Natural killer cell (primary cell): ENCODE results near the gene MCAT. TPM values are rescaled to one million over a fixed set of nuclear protein-coding genes. Genes with fewer than 3 reads are reported as not detected.

Experiments used
- ATAC-seq, 3 donors: fragments of 150-1000 bp in 2 of 3; fragments of 200-7000 bp in 1 of 3; cut with Tn5 transposase; 1 replicate in 1 of 3; 2 replicates in 2 of 3; pipeline ENCODE4 v1.10.0; 2021; ENCODE audit warnings: mild to moderate bottlenecking in 2 of 3, moderate library complexity in 2 of 3
- DNase-seq, 2 donors: peaks; one replicate each; pipeline versions ENCODE4 v3.0.0 to v3.0.0-alpha.2; 2013 to 2021; ENCODE audit warnings: mixed read lengths in 1 of 2
- H3K27ac ChIP-seq: one replicate; pipeline ENCODE4 v1.5.1; 2013; ENCODE audit warnings: mild to moderate bottlenecking, low read length
- H3K27me3 ChIP-seq: one replicate; pipeline ENCODE4 v1.6.1; 2013; ENCODE audit warnings: low read length; ENCODE audit not compliant: control insufficient read depth, insufficient read depth
- H3K36me3 ChIP-seq: one replicate; pipeline ENCODE4 v1.6.1; 2013; ENCODE audit warnings: low read length; ENCODE audit not compliant: control insufficient read depth, insufficient read depth
- H3K4me1 ChIP-seq: one replicate; pipeline ENCODE4 v1.6.1; 2013; ENCODE audit warnings: low read length; ENCODE audit not compliant: control insufficient read depth, insufficient read depth
- H3K4me3 ChIP-seq: one replicate; pipeline ENCODE4 v1.5.1; 2013; ENCODE audit warnings: low read length
- H3K9me3 ChIP-seq: one replicate; pipeline ENCODE4 v1.6.1; 2013; ENCODE audit warnings: low read length; ENCODE audit not compliant: control insufficient read depth, insufficient read depth
- H3K27ac Mint-ChIP-seq, 2 donors: one replicate each; pipeline ENCODE4 v1.8.0; 2022; ENCODE audit warnings: mild to moderate bottlenecking in 2 of 2, mixed read lengths in 2 of 2, moderate library complexity in 1 of 2
- H3K27me3 Mint-ChIP-seq, 2 donors: one replicate each; pipeline ENCODE4 v1.8.0; 2022; ENCODE audit warnings: low read depth in 2 of 2, mixed read lengths in 2 of 2
- H3K36me3 Mint-ChIP-seq: one replicate; pipeline ENCODE4 v1.8.0; 2022; ENCODE audit warnings: mixed read lengths
- H3K4me1 Mint-ChIP-seq, 2 donors: one replicate each; pipeline ENCODE4 v1.8.0; 2022; ENCODE audit warnings: mixed read lengths in 2 of 2
- H3K4me3 Mint-ChIP-seq: one replicate; pipeline ENCODE4 v1.8.0; 2022; ENCODE audit warnings: mild to moderate bottlenecking, moderate library complexity, mixed read lengths
- H3K9me3 Mint-ChIP-seq, 2 donors: one replicate each; pipeline ENCODE4 v1.8.0; 2022; ENCODE audit warnings: mixed read lengths in 2 of 2
- WGBS: methylation state at CpG from one replicate; pipeline ENCODE4 v1.1.7; 2013; ENCODE audit warnings: missing lambda C conversion rate; ENCODE audit not compliant: insufficient coverage; 5-methylcytosine and 5-hydroxymethylcytosine counted together
- intact Hi-C: fragments of 100-400 bp; cut with micrococcal nuclease; formaldehyde crosslinking; loops from one replicate; pipeline ENCODE4 v1.14.2; 2022
- total RNA-seq, 4 donors: library from RNA; stranded (reverse); fragments of 120-200 nt in 1 of 4; gene quantifications; one replicate each; pipeline versions ENCODE4 v1.2.3 to v1.2.4, GENCODE V29; 2013 to 2022
- TF ChIP-seq, protein P1 (sequence below): fragments of 200-600 bp; IDR thresholded peaks from one replicate; pipeline ENCODE4 v1.8.0; 2022; ENCODE audit warnings: antibody characterized with exemption

The MCAT gene
- total RNA-seq, 3 donors from 2014 or later (not counting 1 experiment from before 2014, with no cell fraction given), result 6.5 to 12.4 (median 9.3) TPM

DNA sequence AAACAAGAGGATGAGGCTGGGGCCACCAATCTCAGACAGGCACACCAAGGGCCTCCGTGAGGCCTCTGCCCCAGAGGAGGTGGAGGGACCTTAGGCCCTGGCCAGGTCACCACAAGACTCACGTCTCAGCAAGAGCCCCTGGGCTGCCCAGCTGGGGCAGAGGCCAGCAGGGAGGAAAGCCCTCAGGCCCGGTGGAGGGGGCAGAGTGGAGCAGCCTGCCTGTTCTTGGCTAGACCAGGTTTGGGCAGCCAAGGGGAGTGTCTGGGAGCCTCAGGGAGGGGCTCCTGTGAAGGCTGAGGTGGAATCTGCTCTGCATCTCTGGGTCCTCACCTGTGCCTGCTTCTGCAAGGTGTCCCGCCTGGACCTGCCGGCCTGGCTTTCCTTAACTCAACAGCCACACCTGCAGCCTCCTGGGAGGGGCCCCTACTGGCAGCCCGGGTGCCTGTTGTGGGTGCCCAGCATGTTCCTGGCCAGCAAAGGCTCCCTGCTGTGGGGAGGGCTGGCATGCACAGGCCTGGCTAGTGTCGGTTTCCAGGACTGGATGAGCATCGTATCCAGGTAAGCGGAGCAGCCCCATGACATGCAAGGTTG, 31.8 kb upstream of the MCAT start:
- TF ChIP-seq, protein P1, sequence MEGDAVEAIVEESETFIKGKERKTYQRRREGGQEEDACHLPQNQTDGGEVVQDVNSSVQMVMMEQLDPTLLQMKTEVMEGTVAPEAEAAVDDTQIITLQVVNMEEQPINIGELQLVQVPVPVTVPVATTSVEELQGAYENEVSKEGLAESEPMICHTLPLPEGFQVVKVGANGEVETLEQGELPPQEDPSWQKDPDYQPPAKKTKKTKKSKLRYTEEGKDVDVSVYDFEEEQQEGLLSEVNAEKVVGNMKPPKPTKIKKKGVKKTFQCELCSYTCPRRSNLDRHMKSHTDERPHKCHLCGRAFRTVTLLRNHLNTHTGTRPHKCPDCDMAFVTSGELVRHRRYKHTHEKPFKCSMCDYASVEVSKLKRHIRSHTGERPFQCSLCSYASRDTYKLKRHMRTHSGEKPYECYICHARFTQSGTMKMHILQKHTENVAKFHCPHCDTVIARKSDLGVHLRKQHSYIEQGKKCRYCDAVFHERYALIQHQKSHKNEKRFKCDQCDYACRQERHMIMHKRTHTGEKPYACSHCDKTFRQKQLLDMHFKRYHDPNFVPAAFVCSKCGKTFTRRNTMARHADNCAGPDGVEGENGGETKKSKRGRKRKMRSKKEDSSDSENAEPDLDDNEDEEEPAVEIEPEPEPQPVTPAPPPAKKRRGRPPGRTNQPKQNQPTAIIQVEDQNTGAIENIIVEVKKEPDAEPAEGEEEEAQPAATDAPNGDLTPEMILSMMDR, result no peak
- 97% methylated on average over 9 of the region's 9 CpGs for WGBS
- Mint-ChIP-seq H3K36me3 (no peaks in the 10 kb centered on the region), H3K27ac (no peak overlapping the region), H3K4me3 (no peak overlapping the region), H3K9me3 (no peaks in the 10 kb centered on the region), H3K4me1 (peaks cover 11 to 14% of the 10 kb centered on the region in 2 donors), H3K27me3 (no peaks in the 10 kb centered on the region)
- H3K9me3 ChIP-seq, result no peaks in the 10 kb centered on the region
- H3K36me3 ChIP-seq, result peaks cover 27% of the 10 kb centered on the region
- no peak overlapping the region for H3K4me3 ChIP-seq
- peaks cover 18% of the 10 kb centered on the region for H3K4me1 ChIP-seq
- no peaks in the 10 kb centered on the region for H3K27me3 ChIP-seq
- intact Hi-C loops, result no loop called here
- H3K27ac ChIP-seq, result no peak overlapping the region
- no peak for ATAC-seq
- no peak for DNase-seq

DNA sequence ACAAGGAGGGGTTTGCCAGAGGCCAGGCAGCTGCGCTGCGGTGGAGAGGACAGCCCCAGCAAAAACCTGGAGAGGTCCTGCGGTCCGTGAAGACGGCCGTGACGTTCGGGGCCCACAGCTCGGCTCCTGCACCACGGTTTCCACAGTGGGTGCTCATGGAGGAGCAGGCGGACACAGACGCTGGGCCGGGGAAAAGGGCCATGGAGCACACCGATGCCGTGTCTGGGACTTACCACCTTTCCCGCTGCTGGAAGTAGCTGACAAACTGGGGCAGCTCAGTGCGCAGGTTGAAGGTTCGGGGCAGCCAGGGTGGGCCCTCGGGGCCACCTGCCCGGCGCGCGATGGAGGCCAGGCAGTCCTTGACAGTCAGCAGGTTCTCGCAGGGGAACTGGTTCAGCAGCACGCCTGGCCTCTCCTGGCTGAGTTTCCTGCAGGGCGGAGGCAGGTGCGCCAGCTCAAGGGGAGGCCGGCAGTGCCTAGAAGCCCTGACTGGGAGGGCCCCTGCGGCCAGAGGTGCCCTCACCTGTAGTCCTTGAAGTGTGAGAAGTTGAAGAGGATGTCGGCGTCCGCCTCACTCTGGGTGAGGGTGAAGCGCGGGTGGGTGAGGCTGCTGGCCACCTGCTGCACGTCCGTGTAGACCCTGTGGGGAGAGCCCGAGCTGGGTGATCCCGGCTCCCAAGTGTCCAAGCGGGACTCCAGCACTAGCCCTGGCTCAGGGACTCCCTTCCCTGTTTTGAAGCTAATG, 30.9 kb upstream of the MCAT start:
- H3K4me3 ChIP-seq, result no peak overlapping the region
- Mint-ChIP-seq H3K4me1 (peaks cover 11 to 14% of the 10 kb centered on the region in 2 donors), H3K27me3 (no peaks in the 10 kb centered on the region), H3K4me3 (no peak overlapping the region), H3K36me3 (no peaks in the 10 kb centered on the region), H3K27ac (no peak overlapping the region), H3K9me3 (no peaks in the 10 kb centered on the region)
- TF ChIP-seq, protein P1, result no peak
- H3K27me3 ChIP-seq, result no peaks in the 10 kb centered on the region
- no peak for DNase-seq
- ATAC-seq, result no peak
- peaks cover 19% of the 10 kb centered on the region for H3K4me1 ChIP-seq
- intact Hi-C loops, result no loop called here
- 97% methylated on average over 39 of the region's 39 CpGs for WGBS
- H3K36me3 ChIP-seq, result peaks cover 21% of the 10 kb centered on the region
- no peak overlapping the region for H3K27ac ChIP-seq
- H3K9me3 ChIP-seq, result no peaks in the 10 kb centered on the region

DNA sequence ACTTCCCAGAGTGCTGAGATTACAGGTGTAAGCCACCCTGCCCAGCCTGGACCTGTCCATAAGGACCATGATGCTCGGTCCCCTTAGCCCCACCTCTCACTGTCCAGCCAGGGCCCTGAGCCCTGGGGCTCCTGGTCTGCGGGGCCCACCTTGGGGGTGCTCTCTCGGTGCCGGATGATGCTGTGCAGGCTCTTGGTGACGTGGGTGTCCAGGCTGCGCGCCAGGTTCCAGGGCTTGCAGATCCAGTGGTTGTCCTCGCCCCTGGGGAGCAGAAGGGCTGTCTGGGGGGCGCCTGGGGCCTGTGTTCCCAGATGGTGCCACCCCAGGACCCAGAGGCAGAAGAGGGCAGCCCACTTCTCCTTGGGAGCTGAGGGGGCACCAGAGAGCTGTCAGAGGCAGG, 30.4 kb upstream of the MCAT start:
- ATAC-seq, result no peak
- H3K4me3 Mint-ChIP-seq, result no peak overlapping the region
- 95% methylated on average over 9 of the region's 9 CpGs for WGBS
- peaks cover 19% of the 10 kb centered on the region for H3K36me3 ChIP-seq
- H3K4me1 ChIP-seq, result peaks cover 22% of the 10 kb centered on the region
- peaks cover 11 to 14% of the 10 kb centered on the region in 2 donors for H3K4me1 Mint-ChIP-seq
- H3K9me3 Mint-ChIP-seq, result no peaks in the 10 kb centered on the region
- intact Hi-C loops, result no loop called here
- H3K27ac ChIP-seq, result no peak overlapping the region
- TF ChIP-seq, protein P1, result no peak
- no peak overlapping the region for H3K27ac Mint-ChIP-seq
- H3K27me3 ChIP-seq, result no peaks in the 10 kb centered on the region
- no peak overlapping the region for H3K4me3 ChIP-seq
- no peaks in the 10 kb centered on the region for H3K9me3 ChIP-seq
- DNase-seq, result no peak
- H3K36me3 Mint-ChIP-seq, result no peaks in the 10 kb centered on the region
- no peaks in the 10 kb centered on the region for H3K27me3 Mint-ChIP-seq
